ENCODE data around the gene ENO3. TPM values are rescaled to one million over a fixed set of nuclear protein-coding genes. Genes with fewer than 3 reads are reported as not detected.

Gene ENO3
- total and polyA plus RNA-seq, 2 donors (not counting 3 experiments of a cell fraction or from before 2014, with no cell fraction given), result 5.5 to 5.9 TPM

DNA sequence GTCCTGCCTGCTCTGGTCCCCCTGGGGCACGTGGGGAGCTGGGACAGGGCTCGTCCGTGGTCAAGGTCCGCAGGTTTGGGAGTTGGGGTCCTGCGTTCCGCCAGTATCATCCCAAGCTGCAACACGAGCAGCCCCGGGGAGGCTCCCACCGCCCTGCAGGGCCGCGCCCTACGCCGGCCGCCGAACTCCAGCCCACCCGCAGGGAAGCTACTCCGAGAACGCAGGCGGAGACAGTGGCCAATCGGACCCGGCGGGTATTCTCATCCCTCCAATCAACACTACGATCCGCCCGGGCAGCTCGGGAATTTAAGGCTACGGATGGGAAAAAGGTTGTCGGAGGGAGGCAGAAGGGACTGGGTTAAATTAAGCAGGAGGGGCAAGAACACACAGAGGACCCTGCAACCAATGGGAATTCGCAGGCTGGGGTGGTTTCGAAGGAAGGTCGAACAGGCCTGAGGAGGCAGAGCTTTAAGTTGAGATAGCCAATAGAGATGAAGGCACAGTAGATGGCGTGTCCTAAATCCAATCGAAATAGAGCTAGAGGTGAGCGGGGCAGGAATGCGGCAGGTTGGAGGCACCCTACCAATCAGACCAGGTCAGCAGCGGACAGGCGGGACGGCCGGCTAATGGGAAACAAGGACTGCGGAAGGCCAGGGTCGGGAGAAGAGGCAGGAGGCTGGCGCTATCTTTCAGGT lies 16.1 kb downstream of the ENO3 start:
- ChIA-PET CTCF (interaction anchor here (1.0 to 4.5 kb wide), 11 partner anchors 10 to 257 kb away, joined by 3 to 40 read pairs (median 9); partner anchors contain the start of genes ARRB2, CAMTA2, CHRNE and RNF167), POLR2A (interaction anchor here (0.6 to 2.6 kb wide), 9 partner anchors 13 to 155 kb away, joined by 3 to 18 read pairs (median 5); partner anchors contain the start of genes ENO3, PFN1, RNF167 and SLC25A11)
- H3K36me3 ChIP-seq (ENCODE audit: control insufficient read depth in 2 of 2, extremely low read depth in 1 of 2, insufficient read depth in 2 of 2, low read length in 2 of 2), result peaks cover 4 to 13% of the 10 kb centered on the region in 2 experiments
- no peaks in the 10 kb centered on the region for H3K27me3 ChIP-seq (ENCODE audit: control insufficient read depth in 2 of 2, insufficient read depth in 2 of 2, low read length in 2 of 2)
- dilution Hi-C loops (cut with MboI; ENCODE audit: extremely low pct_ligation_motif_present, low sequenced_read_pairs) (no loop called here), intact Hi-C loops (cut with micrococcal nuclease) (loop anchor here (1.0 kb wide), 4 partner anchors 19 to 58 kb away; partner anchors contain the start of genes CAMTA2, PFN1, RNF167 and SLC25A11)
- peaks cover 24% of the 10 kb centered on the region for H3K4me1 ChIP-seq (ENCODE audit: control insufficient read depth, extremely low read depth, insufficient read depth, low read length)
- H3K9me1 ChIP-seq (replicated peaks; ENCODE audit: control insufficient read depth, extremely low read depth, insufficient read depth, low read length), result no peaks in the 10 kb centered on the region
- FAIRE-seq, result peak; percentile 100
- H4K20me1 ChIP-seq (replicated peaks; ENCODE audit: control insufficient read depth, extremely low read depth, insufficient read depth, low read length), result no peaks in the 10 kb centered on the region
- peak overlapping the region; percentile 14 to 87 (median 63) for H3K4me3 ChIP-seq (replicated peaks in 1 of 3; ENCODE audit: insufficient read depth in 1 of 3, low read depth in 1 of 3, low read length in 3 of 3)
- H3K27ac ChIP-seq (ENCODE audit: insufficient read depth, low read depth, low read length), result peak overlapping the region; percentile 69
- no peak overlapping the region for H2AFZ ChIP-seq (ENCODE audit: low read depth, low read length)
- H3K4me2 ChIP-seq (ENCODE audit: insufficient read depth, low read length), result peak overlapping the region; percentile 85
- peaks cover 9% of the 10 kb centered on the region for H3K79me2 ChIP-seq (ENCODE audit: control insufficient read depth, insufficient read depth, low read length)
- TF ChIP-seq, protein P1, sequence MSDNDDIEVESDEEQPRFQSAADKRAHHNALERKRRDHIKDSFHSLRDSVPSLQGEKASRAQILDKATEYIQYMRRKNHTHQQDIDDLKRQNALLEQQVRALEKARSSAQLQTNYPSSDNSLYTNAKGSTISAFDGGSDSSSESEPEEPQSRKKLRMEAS (IDR thresholded peaks at IDR 0.05; ENCODE audit: insufficient read depth, insufficient read length), result peak; percentile 8
- no peak for TF ChIP-seq POLR2AphosphoS5 (IDR thresholded peaks at IDR 0.05; ENCODE audit: insufficient read depth, low read depth, low read length)
- peak overlapping the region; percentile 71 for H3K9ac ChIP-seq (replicated peaks; ENCODE audit: extremely low read depth, insufficient read depth, low read length)
- no peaks in the 10 kb centered on the region for H3K9me3 ChIP-seq (replicated peaks; ENCODE audit: control insufficient read depth, insufficient read depth, low read length)
- TSS peak; percentile 57 for BruUV-seq (replicated peaks)
- DNase-seq (ENCODE audit: low read depth, low spot score), result peak; percentile 100

Measured in endothelial cell of umbilical vein (primary cell).